Measurements from ENCODE around the gene AHCY.

- TF ChIP-seq CTCF (IDR thresholded peaks at IDR 0.05; ENCODE audit: low read depth, low read length) (no peak), EZH2phosphoT487 (IDR thresholded peaks at IDR 0.05; ENCODE audit: low read depth) (no peak)
Observed at GRCh38 chr20:34318609-34319443, 15.7 kb upstream of the AHCY start.
